Skeletal muscle tissue (tissue), 4 donors: ENCODE data around the gene ZPLD1. TPM values are rescaled to one million over a fixed set of nuclear protein-coding genes. Genes with fewer than 3 reads are reported as not detected.

Experiments
- H3K27ac ChIP-seq: one replicate; pipeline ENCODE4 v1.7.0; 2013; ENCODE audit warnings: mild to moderate bottlenecking, low read depth, low read length, inconsistent platforms
- H3K27me3 ChIP-seq, 3 donors: one replicate each; pipeline ENCODE4 v1.7.0; 2013; ENCODE audit warnings: low read length in 3 of 3; ENCODE audit not compliant: control insufficient read depth in 3 of 3, insufficient read depth in 3 of 3
- H3K36me3 ChIP-seq, 3 donors: one replicate each; pipeline ENCODE4 v1.7.0; 2013; ENCODE audit warnings: low read length in 3 of 3; ENCODE audit not compliant: control insufficient read depth in 3 of 3, insufficient read depth in 3 of 3
- H3K4me1 ChIP-seq, 3 donors: one replicate each; pipeline ENCODE4 v1.7.0; 2013; ENCODE audit warnings: low read length in 3 of 3, mild to moderate bottlenecking in 3 of 3; ENCODE audit not compliant: control insufficient read depth in 3 of 3, insufficient read depth in 3 of 3
- H3K4me3 ChIP-seq, 3 donors: one replicate each; pipeline ENCODE4 v1.7.0; 2013; ENCODE audit warnings: low read length in 3 of 3
- H3K9ac ChIP-seq, 3 donors: one replicate each; pipeline ENCODE4 v1.7.0; 2013; ENCODE audit warnings: low read length in 3 of 3, mild to moderate bottlenecking in 3 of 3, moderate library complexity in 2 of 3, low read depth in 1 of 3
- H3K9me3 ChIP-seq, 3 donors: one replicate each; pipeline ENCODE4 v1.7.0; 2013; ENCODE audit warnings: low read length in 3 of 3; ENCODE audit not compliant: control insufficient read depth in 3 of 3
- total RNA-seq: library from RNA; depleted of rRNA; stranded (reverse); fragments of >200 nt; gene quantifications from one replicate; pipeline ENCODE4 v1.2.3, GENCODE V29; 2014
- donor health status: Osteomylitis.

Gene ZPLD1
- total RNA-seq, 1 donor from 2014 or later = not detected

- no peak overlapping the region for H3K27ac ChIP-seq
Observed at GRCh38 chr3:102457644-102458043, 22.8 kb downstream of the ZPLD1 start.

GRCh38 chr3:102460579-102460978, 25.8 kb downstream of the ZPLD1 start:
- H3K27me3 ChIP-seq = no peaks in the 10 kb centered on the region
- H3K36me3 ChIP-seq = no peaks in the 10 kb centered on the region
- no peak overlapping the region for H3K4me3 ChIP-seq
- no peak overlapping the region for H3K9ac ChIP-seq
- no peaks in the 10 kb centered on the region for H3K4me1 ChIP-seq
- no peak overlapping the region for H3K27ac ChIP-seq
- H3K9me3 ChIP-seq = no peaks in the 10 kb centered on the region

More at GRCh38 chr3:102457644-102458043, 22.8 kb downstream of the ZPLD1 start:
- no peaks in the 10 kb centered on the region for H3K27me3 ChIP-seq
- no peak overlapping the region for H3K9ac ChIP-seq
- no peaks in the 10 kb centered on the region for H3K4me1 ChIP-seq
- no peak overlapping the region for H3K4me3 ChIP-seq
- no peaks in the 10 kb centered on the region for H3K36me3 ChIP-seq
- no peaks in the 10 kb centered on the region for H3K9me3 ChIP-seq

- Histone ChIP-seq H3K36me3 (no peaks in the 10 kb centered on the region), H3K4me1 (no peaks in the 10 kb centered on the region), H3K27ac (no peak overlapping the region), H3K27me3 (no peaks in the 10 kb centered on the region), H3K9me3 (no peaks in the 10 kb centered on the region), H3K4me3 (no peak overlapping the region), H3K9ac (no peak overlapping the region)
Observed at GRCh38 chr3:102464261-102464660, 29.4 kb downstream of the ZPLD1 start.

- no peak overlapping the region for H3K9ac ChIP-seq
- H3K4me3 ChIP-seq = no peak overlapping the region
- H3K27ac ChIP-seq = no peak overlapping the region
- no peaks in the 10 kb centered on the region for H3K9me3 ChIP-seq
- no peaks in the 10 kb centered on the region for H3K36me3 ChIP-seq
- no peaks in the 10 kb centered on the region for H3K4me1 ChIP-seq
- H3K27me3 ChIP-seq = no peaks in the 10 kb centered on the region
Observed at GRCh38 chr3:102466001-102466400, 31.2 kb downstream of the ZPLD1 start.

GRCh38 chr3:102470066-102470465, 35.3 kb downstream of the ZPLD1 start:
- Histone ChIP-seq H3K9ac (no peak overlapping the region), H3K4me1 (no peaks in the 10 kb centered on the region), H3K9me3 (no peaks in the 10 kb centered on the region), H3K27ac (no peak overlapping the region), H3K4me3 (no peak overlapping the region), H3K36me3 (no peaks in the 10 kb centered on the region), H3K27me3 (no peaks in the 10 kb centered on the region)

- H3K9me3 ChIP-seq = no peaks in the 10 kb centered on the region
- no peak overlapping the region for H3K27ac ChIP-seq
- no peaks in the 10 kb centered on the region for H3K27me3 ChIP-seq
- no peaks in the 10 kb centered on the region for H3K4me1 ChIP-seq
- no peak overlapping the region for H3K9ac ChIP-seq
- H3K36me3 ChIP-seq = no peaks in the 10 kb centered on the region
- H3K4me3 ChIP-seq = no peak overlapping the region
Observed at GRCh38 chr3:102471001-102471400, 36.2 kb downstream of the ZPLD1 start.

GRCh38 chr3:102471491-102471890, 36.7 kb downstream of the ZPLD1 start:
- Histone ChIP-seq H3K27me3 (no peaks in the 10 kb centered on the region), H3K9me3 (no peaks in the 10 kb centered on the region), H3K4me1 (no peaks in the 10 kb centered on the region)

GRCh38 chr3:102473648-102474047, 38.8 kb downstream of the ZPLD1 start:
- Histone ChIP-seq H3K36me3 (no peaks in the 10 kb centered on the region), H3K4me3 (no peak overlapping the region), H3K27ac (no peak overlapping the region), H3K9me3 (no peaks in the 10 kb centered on the region), H3K27me3 (no peaks in the 10 kb centered on the region), H3K4me1 (no peaks in the 10 kb centered on the region), H3K9ac (no peak overlapping the region)

More at GRCh38 chr3:102471491-102471890, 36.7 kb downstream of the ZPLD1 start:
- no peak overlapping the region for H3K9ac ChIP-seq
- no peaks in the 10 kb centered on the region for H3K36me3 ChIP-seq
- no peak overlapping the region for H3K4me3 ChIP-seq
- no peak overlapping the region for H3K27ac ChIP-seq

- H3K36me3 ChIP-seq = no peaks in the 10 kb centered on the region
- H3K4me3 ChIP-seq = no peak overlapping the region
- H3K9ac ChIP-seq = no peak overlapping the region
- no peak overlapping the region for H3K27ac ChIP-seq
- no peaks in the 10 kb centered on the region for H3K27me3 ChIP-seq
- H3K9me3 ChIP-seq = no peaks in the 10 kb centered on the region
- no peaks in the 10 kb centered on the region for H3K4me1 ChIP-seq
Observed at GRCh38 chr3:102474207-102474606, 39.4 kb downstream of the ZPLD1 start.

- no peaks in the 10 kb centered on the region for H3K4me1 ChIP-seq
- H3K9ac ChIP-seq = no peak overlapping the region
- H3K9me3 ChIP-seq = no peaks in the 10 kb centered on the region
- no peak overlapping the region for H3K27ac ChIP-seq
- no peaks in the 10 kb centered on the region for H3K36me3 ChIP-seq
- no peaks in the 10 kb centered on the region for H3K27me3 ChIP-seq
- H3K4me3 ChIP-seq = no peak overlapping the region
Observed at GRCh38 chr3:102476198-102476597, 41.4 kb downstream of the ZPLD1 start.

- Histone ChIP-seq H3K27ac (no peak overlapping the region), H3K4me3 (no peak overlapping the region), H3K9me3 (no peaks in the 10 kb centered on the region), H3K9ac (no peak overlapping the region), H3K27me3 (no peaks in the 10 kb centered on the region), H3K36me3 (no peaks in the 10 kb centered on the region), H3K4me1 (no peaks in the 10 kb centered on the region)
Observed at GRCh38 chr3:102478160-102478559, 43.3 kb downstream of the ZPLD1 start.
